ENCODE data around the gene CDH4. TPM values are rescaled to one million over a fixed set of nuclear protein-coding genes. Genes with fewer than 3 reads are reported as not detected.

Gene CDH4
- polyA plus RNA-seq, 4 donors = 5.6 to 8.8 (median 7.0) TPM

DNA sequence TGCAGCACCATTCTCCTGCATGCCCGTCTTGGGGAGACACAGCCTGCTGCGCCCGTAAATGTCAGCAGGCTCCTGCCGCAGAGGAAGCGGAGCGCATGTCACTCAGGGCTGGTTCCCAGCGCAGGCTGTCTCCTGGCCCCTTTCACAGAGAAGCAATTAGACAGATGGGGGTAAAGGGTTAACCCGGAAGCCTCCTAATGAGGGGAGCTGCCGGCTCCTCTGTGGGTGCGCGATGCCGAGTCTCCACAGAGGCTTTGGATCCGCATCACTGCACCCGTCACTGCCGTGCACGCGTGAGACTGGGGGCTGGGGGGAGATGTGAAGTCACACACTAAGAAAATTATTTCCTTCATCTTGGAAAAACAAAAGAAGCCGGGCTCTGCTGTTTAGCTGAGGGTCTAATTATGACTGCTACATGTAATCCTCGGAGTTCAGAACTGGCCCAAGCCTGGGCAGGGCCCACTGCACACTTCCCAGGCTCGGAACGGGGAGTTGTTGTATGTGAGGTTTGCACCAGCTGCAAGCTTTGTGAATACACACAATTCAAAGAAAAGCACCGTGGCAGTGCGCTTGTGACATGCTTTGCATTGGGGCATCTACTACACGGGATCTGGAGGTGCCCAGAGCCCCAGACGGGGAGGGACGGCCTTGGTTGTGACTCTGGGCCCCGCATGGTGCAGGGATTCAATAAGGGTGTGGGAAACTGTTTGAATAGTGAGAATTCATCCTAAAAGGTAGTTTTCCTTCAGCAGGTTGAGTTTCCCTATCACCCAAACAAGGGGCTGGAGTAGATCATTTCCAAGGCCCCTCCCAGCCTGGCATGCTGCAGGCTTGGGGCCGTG is 482.1 kb downstream of the CDH4 start:
- DNase-seq (ENCODE audit: low read depth in 4 of 4, low spot score in 2 of 4) = no peak

DNA sequence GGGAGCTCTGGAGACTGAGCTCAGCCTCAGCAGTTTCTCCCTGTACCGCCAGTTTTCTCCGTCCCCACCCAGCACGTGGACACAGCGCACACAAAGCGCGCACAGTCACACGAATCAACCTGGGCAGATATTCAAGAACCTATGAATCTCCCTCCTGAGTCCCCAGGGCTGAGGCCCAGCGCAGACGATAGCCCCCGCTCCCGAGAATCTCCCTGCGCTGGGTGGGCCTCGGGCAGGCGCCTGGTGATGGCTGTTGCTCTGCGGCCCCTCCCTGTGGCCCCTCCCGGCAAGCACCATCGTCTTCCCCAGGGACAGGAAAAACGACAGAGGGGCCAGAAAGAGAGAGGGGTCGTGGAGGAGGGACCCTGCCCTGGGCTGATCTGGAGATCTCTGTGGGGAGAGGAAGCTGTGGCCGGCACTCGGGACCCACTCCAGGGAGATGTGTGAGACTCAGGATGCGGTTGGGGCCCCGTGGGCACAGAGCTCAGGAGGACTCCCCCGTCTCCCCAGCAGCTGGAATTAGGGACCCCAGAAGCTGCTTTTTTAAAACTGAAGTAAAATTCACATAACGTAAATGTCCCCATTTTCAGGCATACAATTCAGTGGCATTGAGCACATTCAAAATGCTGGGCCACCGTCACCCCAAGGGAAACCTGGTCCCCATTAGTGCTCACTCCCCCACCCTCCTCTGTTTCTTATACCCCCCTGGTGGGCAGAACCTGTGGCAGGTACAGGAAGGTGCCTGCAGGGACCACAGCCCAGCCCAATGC is 482.9 kb downstream of the CDH4 start:
- no peak for DNase-seq (ENCODE audit: low read depth in 4 of 4, low spot score in 2 of 4)

DNA sequence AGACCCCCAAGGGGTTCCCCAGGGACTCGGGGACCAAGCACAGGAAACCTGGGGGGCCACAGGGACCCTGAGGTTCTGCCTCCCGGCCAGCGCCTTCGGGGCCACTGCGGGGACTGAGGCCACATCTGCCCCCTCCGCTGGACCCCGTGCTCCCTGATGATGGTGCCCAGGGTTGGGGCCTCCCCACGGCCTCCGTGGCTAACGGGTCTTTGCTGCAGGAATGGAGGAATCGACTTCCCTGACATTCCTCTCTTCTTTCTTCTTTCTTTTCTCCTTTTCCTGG is 483.4 kb downstream of the CDH4 start:
- DNase-seq (ENCODE audit: low read depth in 4 of 4, low spot score in 2 of 4) = no peak

DNA sequence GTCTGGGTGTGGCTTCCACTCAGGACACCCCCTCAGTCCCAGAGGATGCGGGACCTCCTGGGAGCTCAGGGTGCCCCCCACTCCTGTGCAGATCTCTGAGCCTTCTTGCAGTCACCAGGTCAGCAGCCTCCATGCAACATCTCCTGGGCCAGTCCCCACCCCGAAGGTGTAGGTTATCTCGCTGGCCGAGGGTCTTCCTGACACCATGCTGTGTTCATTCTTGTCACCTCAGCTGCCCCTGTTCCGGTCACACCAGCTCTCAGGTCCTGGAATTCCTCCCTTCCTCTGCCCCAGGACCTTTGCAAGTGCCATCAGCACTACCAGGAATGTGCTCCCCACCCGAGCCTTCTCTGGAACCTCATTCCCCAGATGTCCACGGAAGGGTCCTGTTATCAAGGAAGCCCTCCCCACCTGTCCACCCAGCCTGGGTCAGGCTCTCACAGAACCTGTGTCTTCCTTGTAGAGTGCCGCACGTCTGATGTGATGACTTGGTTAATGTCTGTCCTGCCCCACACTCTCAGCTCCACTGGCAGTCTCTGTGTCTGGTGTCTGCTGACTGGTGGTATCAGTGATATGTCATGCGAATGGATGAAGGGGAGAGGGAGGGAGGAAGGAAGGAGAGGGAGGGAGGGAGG is 484.1 kb downstream of the CDH4 start:
- no peak for DNase-seq (ENCODE audit: low read depth in 4 of 4, low spot score in 2 of 4)

DNA sequence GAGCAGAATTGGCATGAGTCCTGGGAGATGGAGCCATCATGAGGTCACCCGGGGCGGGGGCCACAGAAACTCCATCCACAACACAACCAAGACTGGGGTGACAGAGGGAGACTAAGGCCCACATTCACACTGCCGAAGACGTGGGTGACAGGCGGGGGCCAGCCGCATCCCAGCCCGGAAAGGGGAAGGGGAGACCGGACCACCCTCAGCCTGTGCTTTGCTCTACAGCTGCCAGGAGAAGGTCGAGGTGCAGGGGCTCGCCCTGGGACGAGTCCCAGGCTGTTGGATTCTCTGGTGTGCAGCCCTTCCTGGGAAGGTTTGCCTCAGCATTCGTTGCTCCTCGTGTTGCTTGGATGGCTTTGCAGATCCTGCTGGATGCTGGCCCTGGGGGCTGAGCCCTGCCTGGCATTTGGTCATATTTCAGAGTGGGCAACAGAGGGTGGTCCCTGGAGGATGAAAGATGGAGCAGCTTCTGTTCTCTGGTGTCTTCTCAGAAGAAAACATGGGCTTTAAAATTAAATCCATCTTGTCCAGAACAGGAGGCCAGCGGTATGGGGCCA is 484.8 kb downstream of the CDH4 start:
- DNase-seq (ENCODE audit: low read depth in 4 of 4, low spot score in 2 of 4) = no peak

DNA sequence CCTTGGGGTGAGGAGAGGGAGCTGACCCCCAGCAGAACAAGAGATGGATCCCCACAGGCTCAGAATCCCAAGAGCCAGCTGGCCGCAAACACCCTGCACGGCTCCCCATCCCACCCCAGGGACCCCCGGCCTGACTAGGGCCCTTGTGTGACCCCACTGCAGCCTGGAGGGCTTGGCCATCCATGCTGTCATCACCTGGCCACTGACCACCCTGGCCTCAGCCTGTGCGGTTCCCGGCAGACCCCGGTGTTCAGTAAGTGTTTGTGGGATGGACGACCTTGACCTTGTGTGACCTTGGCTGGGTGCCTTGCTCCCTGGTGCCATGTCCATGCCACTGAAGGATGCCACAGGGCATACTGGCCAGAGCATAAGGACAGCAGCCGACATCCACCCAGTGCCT is 485.3 kb downstream of the CDH4 start:
- DNase-seq (ENCODE audit: low read depth in 4 of 4, low spot score in 2 of 4) = no peak

DNA sequence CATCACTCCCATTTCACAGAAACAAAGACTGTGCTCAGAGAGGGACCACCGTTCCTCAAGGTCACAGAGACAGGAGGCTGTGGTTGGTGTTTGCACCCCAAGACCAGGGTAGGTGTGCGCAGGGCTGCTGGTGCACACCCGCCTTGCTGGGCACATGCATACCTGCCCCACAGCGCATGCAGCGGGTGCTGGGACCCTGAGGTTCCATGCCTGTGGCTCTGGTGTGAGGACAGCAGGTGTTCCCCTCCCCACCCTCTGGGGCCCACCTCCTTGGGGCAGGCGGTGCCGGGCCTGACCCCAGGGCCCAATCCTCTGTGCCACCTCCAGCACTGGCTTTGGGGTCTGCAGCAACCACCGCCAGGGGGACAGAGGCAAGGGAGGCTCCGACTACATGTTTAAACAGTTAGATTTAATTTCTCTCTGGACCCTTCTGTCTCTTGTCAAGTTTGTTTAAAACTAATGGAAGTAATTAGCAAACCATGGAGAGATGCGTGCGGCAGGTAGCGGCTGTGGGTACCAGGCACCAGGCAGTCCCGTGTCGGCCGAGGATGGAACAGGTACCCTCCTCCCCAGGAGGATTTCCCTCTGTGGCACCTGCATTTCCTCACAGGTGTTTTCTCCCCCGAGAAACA is 485.9 kb downstream of the CDH4 start:
- DNase-seq (ENCODE audit: low read depth in 4 of 4, low spot score in 2 of 4) = no peak

DNA sequence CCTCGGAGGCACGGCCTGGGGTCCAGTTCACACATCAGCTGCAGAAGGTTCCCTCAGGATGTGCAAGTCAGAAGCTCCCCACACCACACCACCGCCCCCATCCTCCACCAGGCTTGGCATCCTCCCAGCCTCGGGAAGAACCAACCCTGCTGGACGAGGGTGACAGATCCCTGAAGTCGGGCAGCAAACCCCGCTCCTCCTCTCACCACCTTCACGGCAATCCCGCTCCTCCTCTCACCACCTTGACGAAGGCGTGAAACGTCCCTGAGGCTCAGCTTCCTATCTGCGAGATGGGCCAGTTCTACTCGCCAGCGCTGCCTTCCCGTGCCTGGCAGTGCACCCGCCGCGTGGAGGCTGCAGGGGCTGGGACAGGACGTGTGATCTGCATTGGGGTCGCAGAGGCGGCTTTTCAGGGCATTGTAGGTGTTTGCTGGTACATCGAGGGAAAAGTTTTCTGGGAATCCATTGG is 486.6 kb downstream of the CDH4 start:
- DNase-seq (ENCODE audit: low read depth in 4 of 4, low spot score in 2 of 4) = no peak

DNA sequence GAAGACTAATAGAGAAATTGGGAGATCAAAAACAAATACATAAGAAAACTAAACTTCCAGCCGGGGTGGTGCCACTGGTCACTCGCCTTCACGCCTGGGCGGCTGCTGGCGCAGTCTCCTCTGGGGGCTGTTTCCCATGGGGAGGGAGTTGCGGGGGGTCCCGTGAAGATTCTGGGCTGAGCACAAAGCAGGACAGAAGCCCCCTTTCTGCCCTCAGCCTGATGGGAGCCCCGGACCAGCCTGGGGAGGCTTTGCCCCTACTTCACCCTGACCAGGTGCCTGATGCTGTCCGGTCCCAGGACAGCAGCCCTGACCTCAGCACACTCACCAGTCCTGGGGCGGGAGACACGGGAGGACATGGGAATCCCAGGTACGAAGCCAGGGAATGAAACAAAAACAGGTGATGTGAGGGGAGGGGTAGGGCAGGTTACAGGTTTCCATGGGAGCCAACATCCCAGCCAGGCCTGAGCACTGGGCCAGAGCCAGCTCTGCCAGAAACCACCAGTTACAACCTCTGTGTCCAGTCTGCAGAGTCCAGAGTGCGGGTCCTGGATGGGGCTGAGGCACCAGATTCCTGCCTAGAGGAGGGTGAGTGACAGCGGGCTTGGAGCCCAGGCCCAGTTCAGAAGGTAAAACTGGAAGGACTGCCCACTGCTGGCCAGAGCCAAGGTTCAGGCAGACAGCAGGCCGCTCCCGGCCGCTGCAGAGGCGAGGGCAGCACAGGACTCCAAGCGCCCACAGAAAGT is 487.2 kb downstream of the CDH4 start:
- DNase-seq (ENCODE audit: low read depth in 4 of 4, low spot score in 2 of 4) = no peak

DNA sequence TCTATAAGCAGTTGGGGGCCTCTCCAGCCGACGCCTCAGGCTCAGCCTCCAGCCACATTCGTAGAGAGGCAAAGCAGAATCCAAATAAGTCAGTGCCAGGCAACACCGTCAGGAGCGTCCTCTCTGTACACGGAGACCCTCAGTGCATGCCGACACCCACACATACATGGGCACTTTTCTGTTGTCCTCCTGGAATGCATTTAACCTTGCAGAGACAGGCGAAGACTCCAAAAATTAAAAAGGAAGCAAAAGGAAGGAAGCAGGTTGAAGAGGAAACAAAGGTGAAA is 487.7 kb downstream of the CDH4 start:
- DNase-seq (ENCODE audit: low read depth in 4 of 4, low spot score in 2 of 4) = no peak

DNA sequence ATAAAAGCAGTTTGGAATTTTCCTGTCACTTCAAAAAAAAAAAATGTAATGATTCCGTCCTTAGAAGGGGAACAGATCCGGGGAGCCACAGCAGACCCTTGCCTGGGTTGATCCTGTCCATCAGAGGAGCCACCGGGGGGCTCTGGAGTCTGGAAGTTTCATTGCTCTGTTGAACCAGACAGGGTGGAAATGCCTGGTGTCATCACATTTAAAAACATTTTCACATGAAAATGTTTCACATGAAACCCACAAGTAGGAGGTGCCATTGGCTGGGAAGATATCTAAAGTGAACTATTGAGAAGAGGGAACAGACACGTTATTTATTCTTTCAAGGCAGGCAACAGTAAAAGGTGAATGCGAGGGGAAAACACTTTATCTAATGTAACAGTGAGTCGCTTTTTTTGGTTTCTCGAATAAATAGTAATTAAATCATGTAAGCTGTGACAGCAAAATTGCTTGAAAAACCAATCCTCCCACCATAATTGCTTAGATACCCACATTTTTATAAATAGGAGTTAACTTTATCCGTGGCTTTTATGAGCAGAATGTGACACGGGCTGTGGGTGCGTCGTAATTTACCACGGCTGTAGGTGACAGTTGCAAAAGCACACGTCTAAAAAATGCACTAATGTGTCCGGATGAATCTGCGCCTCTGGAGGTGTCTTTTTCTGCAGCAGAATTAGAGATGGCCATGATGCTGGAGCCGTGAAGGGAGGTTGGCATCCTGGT is 490.2 kb downstream of the CDH4 start:
- DNase-seq (ENCODE audit: low read depth in 4 of 4, low spot score in 2 of 4) = no peak

DNA sequence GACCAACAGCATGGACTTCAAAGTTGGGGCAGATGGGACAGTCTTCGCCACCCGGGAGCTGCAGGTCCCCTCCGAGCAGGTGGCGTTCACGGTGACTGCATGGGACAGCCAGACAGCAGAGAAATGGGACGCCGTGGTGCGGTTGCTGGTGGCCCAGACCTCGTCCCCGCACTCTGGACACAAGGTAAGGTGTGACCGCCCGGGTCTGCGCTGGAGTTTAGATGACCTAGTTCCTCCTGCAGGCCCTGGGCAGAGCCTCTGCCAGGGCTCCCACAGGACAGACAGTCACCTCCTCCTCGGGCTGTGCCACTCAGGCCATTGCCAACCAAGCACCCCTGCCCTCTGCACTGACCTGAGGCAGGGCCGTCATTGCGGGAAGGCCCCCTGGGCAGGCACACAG is 491.5 kb downstream of the CDH4 start:
- no peak for DNase-seq (ENCODE audit: low read depth in 4 of 4, low spot score in 2 of 4)

DNA sequence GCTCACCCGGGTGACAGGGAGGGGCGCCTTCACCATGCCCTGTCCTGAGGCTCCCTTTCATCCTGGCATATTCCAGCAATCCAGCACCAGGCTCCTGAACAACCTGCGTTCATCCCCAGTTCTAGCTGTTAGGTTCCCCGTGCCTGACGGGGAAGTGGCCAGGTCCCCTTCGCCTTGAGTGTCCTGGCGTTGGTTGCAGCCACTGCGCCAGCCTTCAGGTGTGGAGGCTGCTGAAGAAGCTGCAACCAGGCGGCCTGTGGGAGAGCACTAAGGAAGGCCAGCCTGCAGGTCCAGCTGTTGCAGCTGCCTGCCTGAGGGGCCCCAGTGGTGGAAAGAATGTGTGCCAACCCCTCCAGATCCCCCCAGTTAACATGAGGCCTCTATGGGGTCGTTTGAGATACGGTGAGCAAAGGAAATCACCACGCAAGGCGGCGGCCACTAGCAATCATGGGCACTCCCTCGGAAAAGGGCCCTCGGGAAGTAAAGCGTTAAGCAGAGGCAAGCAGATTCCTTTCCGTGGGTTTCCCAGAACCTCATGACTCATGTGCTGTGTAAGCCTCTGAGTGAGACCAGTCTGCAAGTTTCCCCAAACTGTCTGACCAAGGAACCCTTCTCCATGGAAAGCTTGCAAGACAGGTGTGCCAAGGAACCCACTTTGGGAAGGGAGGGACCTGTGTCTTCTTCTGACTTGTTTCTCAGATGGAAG is 492.8 kb downstream of the CDH4 start:
- DNase-seq (ENCODE audit: low read depth in 4 of 4, low spot score in 2 of 4) = no peak

DNA sequence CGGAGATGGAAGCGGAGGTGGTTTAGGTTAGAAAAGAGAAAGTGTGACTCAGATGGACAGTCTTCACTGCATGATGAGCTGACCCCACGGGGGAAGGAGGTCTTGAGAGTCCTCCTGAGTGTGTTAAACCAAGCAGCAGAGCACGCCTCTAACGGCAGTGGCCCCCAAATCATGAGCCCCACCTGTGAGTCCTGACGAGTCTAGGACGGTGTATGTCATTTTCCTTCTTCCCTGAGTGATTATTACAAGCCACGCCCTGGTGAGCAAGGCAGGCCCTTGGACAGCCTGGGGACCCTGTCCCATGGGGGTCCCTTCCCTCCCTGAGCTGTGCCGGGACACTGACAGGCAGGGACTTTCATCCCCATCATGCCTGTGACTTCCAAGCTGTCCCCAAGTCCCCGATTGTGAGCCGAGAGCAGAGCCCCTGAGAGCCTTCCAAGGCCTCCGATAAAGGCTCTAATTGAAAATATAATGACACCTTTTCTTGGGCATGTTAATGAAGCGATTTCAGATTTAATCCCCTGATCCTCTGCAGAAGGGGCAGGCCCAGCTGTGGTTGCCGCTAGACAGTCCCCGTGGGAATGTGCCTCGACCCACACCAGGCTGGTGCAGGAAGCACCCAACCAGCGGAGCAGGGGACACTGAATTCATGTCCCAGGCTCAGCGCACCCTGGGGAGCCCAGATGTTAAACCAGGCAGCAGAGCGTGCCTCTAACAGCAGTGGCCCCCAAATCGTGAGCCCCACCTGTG is 493.5 kb downstream of the CDH4 start:
- no peak for DNase-seq (ENCODE audit: low read depth in 4 of 4, low spot score in 2 of 4)

DNA sequence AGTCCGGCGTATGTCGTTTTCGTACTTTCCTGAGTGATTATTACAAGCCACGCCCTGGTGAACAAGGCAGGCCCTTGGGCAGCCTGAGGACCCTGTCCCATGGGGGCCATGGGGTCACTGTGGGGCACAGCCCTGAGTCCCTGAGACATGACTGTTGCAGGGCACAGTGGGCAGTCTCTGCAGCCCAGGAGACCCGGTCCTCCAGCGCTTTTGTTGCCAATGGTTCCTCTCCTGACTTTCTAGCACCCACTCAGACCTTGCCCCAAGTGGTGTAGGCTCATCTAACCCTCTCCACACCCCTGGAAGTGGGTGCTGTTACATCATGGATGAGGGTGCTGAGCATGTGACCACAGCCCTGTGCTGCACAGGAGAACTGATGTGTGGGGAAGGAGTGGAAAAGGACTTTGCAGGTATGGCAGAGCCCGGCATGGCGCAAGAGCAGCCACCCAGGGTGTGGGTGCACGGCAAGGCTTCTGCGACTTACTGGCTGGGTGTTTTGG is 494.1 kb downstream of the CDH4 start:
- DNase-seq (ENCODE audit: low read depth in 4 of 4, low spot score in 2 of 4) = no peak

DNA sequence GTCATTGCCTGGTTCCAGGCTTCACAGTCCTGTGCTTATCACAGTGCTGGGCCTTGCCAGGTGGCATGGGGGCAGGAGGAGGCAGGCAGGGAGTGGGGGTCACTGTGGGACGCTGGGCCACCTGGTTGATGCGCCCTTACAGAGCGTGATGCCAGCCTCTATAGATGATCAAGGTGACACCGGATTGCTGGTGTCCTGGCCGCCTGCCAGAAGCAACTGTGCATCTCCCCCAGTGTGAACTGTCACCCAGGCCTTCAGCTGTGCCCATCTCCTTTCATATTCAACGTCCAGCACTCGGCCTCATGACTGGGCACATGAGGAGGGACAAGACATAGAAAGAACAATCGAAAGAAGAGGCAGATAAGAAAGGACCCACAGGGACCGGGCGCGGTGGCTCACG is 494.7 kb downstream of the CDH4 start:
- no peak for DNase-seq (ENCODE audit: low read depth in 4 of 4, low spot score in 2 of 4)

DNA sequence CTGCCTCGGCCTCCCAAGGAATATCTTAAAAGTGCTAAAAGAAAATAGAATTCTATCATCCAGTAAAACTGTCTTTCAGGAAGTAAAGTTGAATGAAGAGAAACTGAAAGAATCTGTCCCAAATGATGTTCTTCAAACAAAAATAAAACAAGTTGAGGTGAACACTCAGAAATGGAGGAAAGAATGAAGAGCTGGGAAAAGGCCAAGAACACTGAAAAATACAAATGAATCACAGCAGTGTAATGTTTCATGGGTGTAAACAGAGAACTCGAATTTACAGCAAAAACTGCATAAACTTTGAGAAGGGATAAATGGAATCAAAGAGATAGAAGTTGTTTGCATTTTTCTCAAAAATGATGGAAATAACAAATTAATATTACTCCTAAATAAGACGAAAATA is 496.3 kb downstream of the CDH4 start:
- DNase-seq (ENCODE audit: low read depth in 4 of 4, low spot score in 2 of 4) = no peak

DNA sequence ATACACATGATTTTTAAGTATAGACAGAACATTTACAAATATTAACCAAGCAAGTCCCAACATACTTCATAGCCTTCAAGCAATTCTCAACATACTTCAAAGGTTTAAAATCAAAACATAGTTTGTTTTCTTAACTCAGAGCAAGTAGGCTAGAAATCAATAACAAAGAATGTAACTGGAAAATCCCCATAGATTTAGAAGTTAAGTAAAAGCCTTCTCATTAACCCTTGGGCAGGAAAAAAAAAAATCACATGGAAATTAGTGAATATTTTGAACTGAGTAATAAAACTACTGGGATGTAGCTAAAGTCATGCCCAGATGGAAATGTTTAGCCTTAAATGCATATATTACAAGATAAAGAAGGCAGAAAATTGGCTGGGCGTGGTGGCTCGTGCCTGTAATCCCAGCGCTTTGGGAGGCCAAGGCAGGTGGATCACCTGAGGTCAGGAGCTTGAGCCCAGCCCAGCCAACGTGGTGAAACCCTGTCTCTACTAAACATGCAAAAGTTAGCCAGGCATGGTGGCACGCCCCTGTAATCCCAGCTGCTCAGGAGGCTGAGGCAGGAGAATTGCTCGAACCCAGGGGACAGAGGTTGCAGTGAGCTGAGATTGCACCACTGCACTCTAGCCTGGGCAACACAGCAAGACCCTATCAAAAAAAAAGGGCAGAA is 497.5 kb downstream of the CDH4 start:
- DNase-seq (ENCODE audit: low read depth in 4 of 4, low spot score in 2 of 4) = no peak

All from left renal cortex interstitium (tissue), 4 donors.